MG63 (cell line): Measurements from ENCODE around the gene NTRK2. TPM values are rescaled to one million over a fixed set of nuclear protein-coding genes. Genes with fewer than 3 reads are reported as not detected.

Experiments
- DNase-seq: peaks from one replicate; pipeline ENCODE4 v3.0.0-alpha.2; 2020
- H3K27me3 ChIP-seq: fragments of 250-450 bp; sonication (Bioruptor Pico); 2 replicates; pipeline ENCODE4 v1.5.1; 2020; ENCODE audit warnings: mild to moderate bottlenecking, moderate library complexity
- H3K36me3 ChIP-seq: fragments of 250-450 bp; sonication (Bioruptor Pico); 2 replicates; pipeline ENCODE4 v1.5.1; 2020; ENCODE audit warnings: mild to moderate bottlenecking, moderate library complexity
- H3K4me3 ChIP-seq: fragments of 250-450 bp; sonication (Bioruptor Pico); 2 replicates; pipeline ENCODE4 v1.5.1; 2020; ENCODE audit warnings: mild to moderate bottlenecking, moderate library complexity
- H3K9me3 ChIP-seq: fragments of 250-450 bp; sonication (Bioruptor Pico); 2 replicates; pipeline ENCODE4 v1.5.1; 2020; ENCODE audit warnings: mild to moderate bottlenecking, moderate library complexity
- total RNA-seq: library from RNA; depleted of rRNA; stranded (reverse); fragments of >200 nt; shearing (Covaris generic); gene quantifications from 2 replicates; pipeline ENCODE4 v1.2.3, GENCODE V29; 2014; ENCODE audit warnings: low replicate concordance

Gene NTRK2
- total RNA-seq, 1 experiment from 2014 or later, result not detected

DNA sequence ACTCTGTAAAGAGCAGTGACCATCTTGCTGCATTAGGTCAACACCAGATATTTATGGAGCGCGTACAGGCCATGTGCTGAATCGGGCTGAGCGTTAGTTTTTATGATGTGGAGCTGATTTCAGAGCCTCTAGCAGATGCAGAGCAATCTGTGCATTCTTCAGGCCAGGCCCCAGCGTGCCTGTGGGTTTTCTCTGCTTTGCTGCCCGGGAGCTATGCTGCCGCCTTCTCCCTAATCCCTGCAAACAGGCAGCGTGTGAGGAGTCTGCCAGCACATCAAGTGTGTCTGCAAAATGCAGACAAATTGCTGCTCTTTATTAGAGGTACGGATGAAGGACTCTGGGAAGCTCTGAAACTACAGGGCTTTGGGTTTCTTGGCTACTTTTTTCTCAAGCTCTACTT lies 170.0 kb downstream of the NTRK2 start:
- Histone ChIP-seq H3K36me3 (no peaks in the 10 kb centered on the region), H3K9me3 (no peaks in the 10 kb centered on the region), H3K27me3 (no peaks in the 10 kb centered on the region), H3K4me3 (no peak overlapping the region)
- DNase-seq, result peak; percentile 62

- H3K9me3 ChIP-seq, result no peaks in the 10 kb centered on the region
- H3K4me3 ChIP-seq, result no peak overlapping the region
- no peaks in the 10 kb centered on the region for H3K36me3 ChIP-seq
- DNase-seq, result no peak
- H3K27me3 ChIP-seq, result no peaks in the 10 kb centered on the region
These were observed 172.4 kb downstream of the NTRK2 start for GRCh38 chr9:84841931-84842330.

GRCh38 chr9:84843175-84843824 lies 173.8 kb downstream of the NTRK2 start:
- no peaks in the 10 kb centered on the region for H3K27me3 ChIP-seq
- no peak for DNase-seq
- H3K9me3 ChIP-seq, result no peaks in the 10 kb centered on the region
- no peaks in the 10 kb centered on the region for H3K36me3 ChIP-seq
- H3K4me3 ChIP-seq, result no peak overlapping the region

GRCh38 chr9:84845956-84846900 lies 176.7 kb downstream of the NTRK2 start:
- no peak overlapping the region for H3K4me3 ChIP-seq
- no peaks in the 10 kb centered on the region for H3K9me3 ChIP-seq
- H3K36me3 ChIP-seq, result no peaks in the 10 kb centered on the region
- peak; percentile 67 for DNase-seq
- no peaks in the 10 kb centered on the region for H3K27me3 ChIP-seq

DNA sequence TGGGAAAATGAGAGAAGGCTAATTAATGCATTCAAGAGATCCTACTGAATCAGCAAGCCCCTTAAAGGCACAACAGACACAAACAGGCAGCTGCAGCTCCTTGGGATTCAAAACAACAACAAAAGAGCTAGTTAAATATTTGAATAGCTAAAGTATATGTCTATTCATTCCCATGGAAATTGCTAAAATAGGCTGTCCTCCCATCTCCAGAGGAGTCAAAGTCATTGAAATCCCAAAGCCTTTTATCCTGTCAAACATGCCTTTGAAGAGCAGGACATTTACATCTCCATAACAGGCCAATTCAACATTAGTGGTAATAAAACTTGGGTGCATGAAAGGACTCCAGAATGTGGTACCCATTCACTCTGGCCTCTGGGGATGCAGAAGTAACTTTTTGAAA lies 177.4 kb downstream of the NTRK2 start:
- no peaks in the 10 kb centered on the region for H3K9me3 ChIP-seq
- no peaks in the 10 kb centered on the region for H3K36me3 ChIP-seq
- no peaks in the 10 kb centered on the region for H3K27me3 ChIP-seq
- DNase-seq, result no peak
- H3K4me3 ChIP-seq, result no peak overlapping the region

GRCh38 chr9:84849049-84849448 lies 179.5 kb downstream of the NTRK2 start:
- Histone ChIP-seq H3K36me3 (no peaks in the 10 kb centered on the region), H3K4me3 (no peak overlapping the region), H3K27me3 (no peaks in the 10 kb centered on the region), H3K9me3 (no peaks in the 10 kb centered on the region)
- DNase-seq, result no peak

GRCh38 chr9:84850830-84851392 lies 181.4 kb downstream of the NTRK2 start:
- H3K36me3 ChIP-seq, result no peaks in the 10 kb centered on the region
- no peaks in the 10 kb centered on the region for H3K9me3 ChIP-seq
- no peaks in the 10 kb centered on the region for H3K27me3 ChIP-seq
- no peak overlapping the region for H3K4me3 ChIP-seq
- no peak for DNase-seq

GRCh38 chr9:84851935-84852585 lies 182.5 kb downstream of the NTRK2 start:
- H3K36me3 ChIP-seq, result no peaks in the 10 kb centered on the region
- no peaks in the 10 kb centered on the region for H3K27me3 ChIP-seq
- H3K4me3 ChIP-seq, result no peak overlapping the region
- peak; percentile 87 for DNase-seq
- no peaks in the 10 kb centered on the region for H3K9me3 ChIP-seq

GRCh38 chr9:84852617-84853301 lies 183.2 kb downstream of the NTRK2 start:
- DNase-seq, result no peak
- Histone ChIP-seq H3K27me3 (no peaks in the 10 kb centered on the region), H3K36me3 (no peaks in the 10 kb centered on the region)

GRCh38 chr9:84856181-84856632 lies 186.7 kb downstream of the NTRK2 start:
- no peaks in the 10 kb centered on the region for H3K36me3 ChIP-seq
- H3K27me3 ChIP-seq, result no peaks in the 10 kb centered on the region
- no peaks in the 10 kb centered on the region for H3K9me3 ChIP-seq
- DNase-seq, result peak; percentile 51
- H3K4me3 ChIP-seq, result no peak overlapping the region

More at GRCh38 chr9:84852617-84853301, 183.2 kb downstream of the NTRK2 start:
- Histone ChIP-seq H3K9me3 (no peaks in the 10 kb centered on the region), H3K4me3 (no peak overlapping the region)

DNA sequence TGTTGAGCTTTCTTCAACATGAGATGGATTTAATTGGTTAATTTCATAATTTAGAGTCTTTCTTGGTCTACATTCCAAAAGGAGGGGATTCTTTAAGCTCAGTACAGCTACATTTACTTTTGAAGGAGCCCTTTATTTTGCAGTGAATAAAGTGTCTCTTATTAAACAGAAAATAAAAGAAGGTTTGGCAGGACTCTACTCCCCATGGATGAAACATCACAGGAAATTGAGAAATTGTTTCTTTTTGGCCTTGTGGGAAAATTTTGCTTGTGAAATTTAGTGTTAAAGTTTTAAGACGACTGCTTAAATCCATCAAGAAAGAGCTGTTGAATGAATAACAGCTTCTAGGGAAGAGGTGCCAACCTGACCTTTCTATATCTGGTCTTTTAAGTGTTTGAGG lies 187.7 kb downstream of the NTRK2 start:
- DNase-seq, result no peak

DNA sequence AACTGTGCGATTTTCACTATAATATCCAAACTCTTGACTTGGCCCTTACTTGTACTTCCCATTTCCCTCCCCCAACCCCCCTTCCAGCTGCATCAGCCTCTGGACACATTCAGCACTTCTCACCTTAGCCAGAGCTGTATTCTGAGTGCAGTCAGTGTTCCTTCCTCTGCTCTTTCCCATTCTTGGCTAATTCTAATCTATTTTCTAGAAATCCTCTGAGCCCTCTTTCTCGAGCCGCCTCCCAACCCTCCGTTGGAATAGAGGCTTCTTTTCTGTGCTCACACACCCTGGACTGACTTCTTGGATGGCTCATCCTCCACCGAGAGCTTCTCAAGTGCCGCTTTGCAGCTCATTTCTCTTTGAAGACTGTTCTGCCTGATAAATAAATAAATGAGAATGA lies 188.8 kb downstream of the NTRK2 start:
- Histone ChIP-seq H3K4me3 (no peak overlapping the region), H3K27me3 (no peaks in the 10 kb centered on the region), H3K36me3 (no peaks in the 10 kb centered on the region), H3K9me3 (no peaks in the 10 kb centered on the region)
- DNase-seq, result no peak

More for the DNA sequence above, 187.7 kb downstream of the NTRK2 start:
- Histone ChIP-seq H3K27me3 (no peaks in the 10 kb centered on the region), H3K9me3 (no peaks in the 10 kb centered on the region), H3K4me3 (no peak overlapping the region), H3K36me3 (no peaks in the 10 kb centered on the region)

DNA sequence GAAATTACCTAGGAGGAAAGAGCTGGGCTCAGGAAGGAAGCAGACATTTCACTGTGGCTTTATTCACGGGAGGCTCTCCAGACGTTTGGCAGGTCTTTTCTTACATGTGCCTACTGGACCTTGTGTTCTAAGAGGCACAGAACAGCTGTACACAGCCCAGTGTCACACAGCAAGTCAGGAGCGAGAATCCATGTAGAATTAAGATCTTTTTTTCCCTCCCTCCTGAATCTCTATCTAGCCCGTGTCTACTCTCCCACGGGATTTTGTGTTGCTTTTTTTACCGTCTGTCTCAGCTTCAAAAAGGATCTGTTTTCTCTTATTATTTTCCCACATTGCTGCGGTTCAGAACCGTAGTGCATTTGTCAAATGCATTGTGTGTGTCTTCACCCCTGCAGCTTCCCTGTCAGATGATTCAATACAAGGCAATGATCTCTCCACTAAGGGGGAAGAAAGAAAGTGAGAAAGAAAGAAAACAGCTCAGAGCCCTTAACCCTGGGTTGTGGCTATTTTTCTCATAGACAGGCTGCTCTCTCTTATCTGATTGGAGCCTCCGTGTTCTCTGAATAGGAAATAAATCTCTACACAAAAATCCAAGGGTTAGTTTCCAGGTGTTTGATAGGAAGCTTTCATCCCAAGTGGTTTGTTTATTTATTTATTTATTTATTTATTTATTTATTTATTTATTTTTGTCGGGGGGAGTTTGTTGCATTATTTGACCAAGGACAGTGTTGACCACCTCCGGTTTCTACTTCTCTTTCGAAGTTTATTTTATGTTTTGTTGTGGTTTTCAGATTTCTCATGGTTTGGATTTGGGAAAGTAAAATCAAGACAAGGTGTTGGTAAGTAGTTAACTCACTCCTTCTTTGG lies 191.0 kb downstream of the NTRK2 start:
- Histone ChIP-seq H3K27me3 (no peaks in the 10 kb centered on the region), H3K9me3 (no peaks in the 10 kb centered on the region), H3K4me3 (no peak overlapping the region), H3K36me3 (no peaks in the 10 kb centered on the region)
- no peak for DNase-seq

GRCh38 chr9:84861455-84861854 lies 191.9 kb downstream of the NTRK2 start:
- no peak for DNase-seq
- Histone ChIP-seq H3K36me3 (no peaks in the 10 kb centered on the region), H3K9me3 (no peaks in the 10 kb centered on the region), H3K27me3 (no peaks in the 10 kb centered on the region), H3K4me3 (no peak overlapping the region)

GRCh38 chr9:84862308-84862707 lies 192.8 kb downstream of the NTRK2 start:
- Histone ChIP-seq H3K36me3 (no peaks in the 10 kb centered on the region), H3K27me3 (no peaks in the 10 kb centered on the region), H3K9me3 (no peaks in the 10 kb centered on the region), H3K4me3 (no peak overlapping the region)
- DNase-seq, result no peak
